DMS53 treated with DMSO at 0.1 percent for 48 hours (cell line): ENCODE measurements around the gene COL27A1.
"Not testable (repeated sequence)": the region's sequence is repeated elsewhere in the genome, so short reads cannot be mapped to it uniquely, and the experiment has no call there.

Experiments used
- DNase-seq: peaks from one replicate; lab custom pipeline; 2025; ENCODE audit not compliant: unreplicated experiment; lab: John Stamatoyannopoulos, UW

The COL27A1 gene

GRCh38 chr9:114331229-114332195 lies 176.2 kb downstream of the COL27A1 start:
- DNase-seq, result not testable (repeated sequence)

GRCh38 chr9:114332474-114333040 lies 177.2 kb downstream of the COL27A1 start:
- DNase-seq, result not testable (repeated sequence)

- DNase-seq, result not testable (repeated sequence)
Observed at GRCh38 chr9:114333718-114334117, 178.4 kb downstream of the COL27A1 start.

GRCh38 chr9:114334490-114334889 lies 179.2 kb downstream of the COL27A1 start:
- DNase-seq, result no peak

GRCh38 chr9:114335745-114336144 lies 180.4 kb downstream of the COL27A1 start:
- no peak for DNase-seq

GRCh38 chr9:114336157-114336556 lies 180.8 kb downstream of the COL27A1 start:
- no peak for DNase-seq

GRCh38 chr9:114336699-114337395 lies 181.5 kb downstream of the COL27A1 start:
- no peak for DNase-seq

GRCh38 chr9:114338187-114338586 lies 182.8 kb downstream of the COL27A1 start:
- DNase-seq, result no peak

- DNase-seq, result no peak
Observed at GRCh38 chr9:114339130-114339908, 184.0 kb downstream of the COL27A1 start.

GRCh38 chr9:114341152-114341830 lies 186.0 kb downstream of the COL27A1 start:
- no peak for DNase-seq

GRCh38 chr9:114341991-114342390 lies 186.7 kb downstream of the COL27A1 start:
- no peak for DNase-seq

- no peak for DNase-seq
Observed at GRCh38 chr9:114342755-114343440, 187.6 kb downstream of the COL27A1 start.

- DNase-seq, result no peak
Observed at GRCh38 chr9:114343471-114344187, 188.3 kb downstream of the COL27A1 start.

GRCh38 chr9:114344188-114344566 lies 188.8 kb downstream of the COL27A1 start:
- no peak for DNase-seq

- DNase-seq, result no peak
Observed at GRCh38 chr9:114344692-114345091, 189.4 kb downstream of the COL27A1 start.

- no peak for DNase-seq
Observed at GRCh38 chr9:114345493-114346065, 190.2 kb downstream of the COL27A1 start.

- no peak for DNase-seq
Observed at GRCh38 chr9:114346146-114346545, 190.8 kb downstream of the COL27A1 start.

GRCh38 chr9:114347675-114348074 lies 192.3 kb downstream of the COL27A1 start:
- no peak for DNase-seq
